Fibroblast of upper back skin (primary cell): ENCODE measurements around the gene PITX3.

Experiments
- DNase-seq: peaks from one replicate; pipeline ENCODE4 v3.0.0-alpha.2; 2013

Gene PITX3

GRCh38 chr10:102241444-102242117, at the start of gene PITX3:
TSS of gene PITX3 (minus strand) at chr10:102241512. CDS start at chr10:102232080, 9,432 bp downstream.
- peak; percentile 88 for DNase-seq

GRCh38 chr10:102289840-102290239, 48.5 kb upstream of the PITX3 start:
- no peak for DNase-seq

GRCh38 chr10:102289356-102289755, 48.0 kb upstream of the PITX3 start:
- DNase-seq = no peak

- DNase-seq = no peak
Observed at GRCh38 chr10:102287991-102288390, 46.7 kb upstream of the PITX3 start.

- DNase-seq = no peak
Observed at GRCh38 chr10:102287538-102287937, 46.2 kb upstream of the PITX3 start.

- peak; percentile 62 for DNase-seq
Observed at GRCh38 chr10:102286216-102286615, 44.9 kb upstream of the PITX3 start.

- DNase-seq = no peak
Observed at GRCh38 chr10:102285133-102285532, 43.8 kb upstream of the PITX3 start.

- no peak for DNase-seq
Observed at GRCh38 chr10:102284531-102284930, 43.2 kb upstream of the PITX3 start.

GRCh38 chr10:102283890-102284289, 42.6 kb upstream of the PITX3 start:
- no peak for DNase-seq

GRCh38 chr10:102283488-102283887, 42.2 kb upstream of the PITX3 start:
- no peak for DNase-seq

GRCh38 chr10:102281102-102281487, 39.8 kb upstream of the PITX3 start:
- DNase-seq = no peak

- peak; percentile 28 for DNase-seq
Observed at GRCh38 chr10:102280397-102281101, 39.2 kb upstream of the PITX3 start.

- no peak for DNase-seq
Observed at GRCh38 chr10:102279104-102279503, 37.8 kb upstream of the PITX3 start.

GRCh38 chr10:102275343-102275742, 34.0 kb upstream of the PITX3 start:
- no peak for DNase-seq

GRCh38 chr10:102274062-102274461, 32.8 kb upstream of the PITX3 start:
- no peak for DNase-seq

GRCh38 chr10:102269017-102269416, 27.7 kb upstream of the PITX3 start:
- DNase-seq = no peak

GRCh38 chr10:102268375-102268888, 27.1 kb upstream of the PITX3 start:
- DNase-seq = peak; percentile 34

GRCh38 chr10:102267748-102268147, 26.4 kb upstream of the PITX3 start:
- peak; percentile 66 for DNase-seq

- DNase-seq = no peak
Observed at GRCh38 chr10:102266670-102267069, 25.4 kb upstream of the PITX3 start.

- DNase-seq = no peak
Observed at GRCh38 chr10:102264371-102264770, 23.1 kb upstream of the PITX3 start.

- no peak for DNase-seq
Observed at GRCh38 chr10:102262744-102263370, 21.5 kb upstream of the PITX3 start.

GRCh38 chr10:102261842-102262241, 20.5 kb upstream of the PITX3 start:
- no peak for DNase-seq

- DNase-seq = no peak
Observed at GRCh38 chr10:102261196-102261595, 19.9 kb upstream of the PITX3 start.

- DNase-seq = no peak
Observed at GRCh38 chr10:102255404-102255803, 14.1 kb upstream of the PITX3 start.
